Mesendoderm (in vitro differentiated cells): ENCODE data around the gene ITSN1.

ENCODE experiments used
- DNase-seq: peaks from one replicate; pipeline ENCODE4 v3.0.0; 2013
- H2AK5ac ChIP-seq: 2 replicates; pipeline ENCODE4 v1.6.1; 2013; ENCODE audit warnings: low read length, inconsistent platforms
- H2BK120ac ChIP-seq: 2 replicates; pipeline ENCODE4 v1.6.1; 2013; ENCODE audit warnings: low read depth, mild to moderate bottlenecking, low read length, moderate library complexity, mixed read lengths
- H2BK15ac ChIP-seq: replicated peaks from 2 replicates; pipeline ENCODE4 v1.6.1; 2013; ENCODE audit warnings: low read depth, mild to moderate bottlenecking, moderate library complexity
- H2BK5ac ChIP-seq: 2 replicates; pipeline ENCODE4 v1.6.1; 2013; ENCODE audit warnings: low read length, inconsistent platforms
- H3K18ac ChIP-seq: 2 replicates; pipeline ENCODE4 v1.6.1; 2013; ENCODE audit warnings: mild to moderate bottlenecking, low read length, mixed read lengths
- H3K23ac ChIP-seq: one replicate; pipeline ENCODE4 v1.6.1; 2013; ENCODE audit warnings: low read length
- H3K27ac ChIP-seq: 2 replicates; pipeline ENCODE4 v1.5.1; 2013; ENCODE audit warnings: low read depth, mild to moderate bottlenecking, inconsistent platforms, low read length, moderate library complexity
- H3K27me3 ChIP-seq: 2 replicates; pipeline ENCODE4 v1.6.1; 2013; ENCODE audit warnings: low read length, control low read depth, mild to moderate bottlenecking, inconsistent platforms; ENCODE audit not compliant: insufficient read depth, poor library complexity
- H3K36me3 ChIP-seq: 2 replicates; pipeline ENCODE4 v1.6.1; 2013; ENCODE audit warnings: low read length, inconsistent platforms; ENCODE audit not compliant: control insufficient read depth, insufficient read depth
- H3K4ac ChIP-seq: one replicate; pipeline ENCODE4 v1.6.1; 2013; ENCODE audit warnings: low read depth, mild to moderate bottlenecking, low read length, moderate library complexity
- H3K4me1 ChIP-seq: 2 replicates; pipeline ENCODE4 v1.6.1; 2013; ENCODE audit warnings: low read depth, low read length, inconsistent platforms; ENCODE audit not compliant: control insufficient read depth
- H3K4me2 ChIP-seq: 2 replicates; pipeline ENCODE4 v1.6.1; 2013; ENCODE audit warnings: low read length
- H3K4me3 ChIP-seq: 2 replicates; pipeline ENCODE4 v1.5.1; 2013; ENCODE audit warnings: mild to moderate bottlenecking, low read length
- H3K56ac ChIP-seq: one replicate; pipeline ENCODE4 v1.6.1; 2013; ENCODE audit warnings: low read length
- H3K79me1 ChIP-seq: 2 replicates; pipeline ENCODE4 v1.6.1; 2013; ENCODE audit warnings: low read length, inconsistent platforms
- H3K79me2 ChIP-seq: 2 replicates; pipeline ENCODE4 v1.6.1; 2013; ENCODE audit warnings: mild to moderate bottlenecking, low read length; ENCODE audit not compliant: control insufficient read depth, insufficient read depth
- H3K9ac ChIP-seq: 2 replicates; pipeline ENCODE4 v1.6.1; 2013; ENCODE audit warnings: low read length, inconsistent platforms
- H4K5ac ChIP-seq: one replicate; pipeline ENCODE4 v1.6.1; 2013; ENCODE audit warnings: low read length
- H4K8ac ChIP-seq: one replicate; pipeline ENCODE4 v1.6.1; 2013; ENCODE audit warnings: low read depth, mild to moderate bottlenecking, control low read depth, low read length, moderate library complexity
- WGBS: extraction: QIAGEN DNeasy Blood & Tissue Kit; methylation state at CpG from one replicate; pipeline ENCODE4 v1.1.7; 2013; ENCODE audit warnings: low lambda C conversion rate, missing lambda C conversion rate; ENCODE audit not compliant: insufficient coverage; ENCODE audit errors: extremely low coverage; 5-methylcytosine and 5-hydroxymethylcytosine counted together

ITSN1 gene

DNA sequence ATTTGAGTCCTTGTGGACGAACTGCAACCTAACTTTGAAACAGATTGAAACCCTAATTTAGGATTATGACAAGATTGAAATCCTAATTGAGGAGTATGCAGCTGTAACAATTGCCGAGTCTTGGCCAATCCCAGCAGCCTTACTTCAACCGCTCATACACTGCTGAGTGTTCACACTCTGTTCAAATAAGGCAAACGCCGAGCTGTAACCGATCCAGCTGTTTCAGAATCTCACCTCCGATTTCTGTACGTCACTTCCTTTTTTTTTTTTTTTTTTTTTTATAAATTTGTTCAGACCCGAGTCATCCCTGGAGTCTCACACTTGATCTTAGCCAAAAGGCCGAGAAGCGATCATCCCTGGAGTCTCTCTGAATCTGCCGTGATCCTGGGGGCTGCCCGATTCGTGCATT is 295.6 kb downstream of the ITSN1 start:
- no peaks in the 10 kb centered on the region for H3K27me3 ChIP-seq
- H4K5ac ChIP-seq = no peak overlapping the region
- no CpG with 5 or more reads among the region's 14 CpGs for WGBS
- no peak overlapping the region for H3K4ac ChIP-seq
- H3K18ac ChIP-seq = no peak overlapping the region
- H3K9ac ChIP-seq = no peak overlapping the region
- no peak overlapping the region for H3K23ac ChIP-seq
- no peak overlapping the region for H4K8ac ChIP-seq
- H2BK5ac ChIP-seq = no peak overlapping the region
- H3K79me1 ChIP-seq = no peaks in the 10 kb centered on the region
- no peak overlapping the region for H3K56ac ChIP-seq
- no peak for DNase-seq
- H3K4me2 ChIP-seq = no peak overlapping the region
- no peak overlapping the region for H2AK5ac ChIP-seq
- H2BK120ac ChIP-seq = no peak overlapping the region
- no peak overlapping the region for H3K27ac ChIP-seq
- H3K4me1 ChIP-seq = no peaks in the 10 kb centered on the region
- no peak overlapping the region for H2BK15ac ChIP-seq
- no peaks in the 10 kb centered on the region for H3K79me2 ChIP-seq
- no peaks in the 10 kb centered on the region for H3K36me3 ChIP-seq
- no peak overlapping the region for H3K4me3 ChIP-seq

DNA sequence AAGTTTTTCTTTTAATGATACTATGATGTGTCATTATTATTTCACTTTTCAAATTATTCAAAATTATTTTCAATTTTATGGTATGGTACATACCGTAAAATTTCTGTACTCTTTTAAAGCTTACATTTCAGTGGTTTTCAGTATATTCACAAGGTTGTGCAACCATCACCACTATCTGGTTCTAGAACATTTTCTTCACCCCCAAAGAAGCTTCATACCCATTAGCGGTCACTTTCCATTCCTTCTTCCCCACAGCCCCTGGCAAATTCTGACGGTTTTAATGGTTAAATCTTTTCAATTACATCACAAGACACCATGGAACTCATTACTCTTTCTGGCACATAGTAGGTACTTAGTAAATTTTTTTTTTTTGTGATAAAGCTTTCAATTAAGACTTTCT is 296.1 kb downstream of the ITSN1 start:
- Histone ChIP-seq H3K4ac (no peak overlapping the region), H3K18ac (no peak overlapping the region), H2AK5ac (no peak overlapping the region), H4K8ac (no peak overlapping the region), H3K4me2 (no peak overlapping the region), H3K4me1 (no peaks in the 10 kb centered on the region), H3K4me3 (no peak overlapping the region), H3K9ac (no peak overlapping the region), H3K79me1 (no peaks in the 10 kb centered on the region), H3K23ac (no peak overlapping the region), H3K56ac (no peak overlapping the region), H3K36me3 (no peaks in the 10 kb centered on the region), H2BK15ac (no peak overlapping the region), H4K5ac (no peak overlapping the region), H3K27me3 (no peaks in the 10 kb centered on the region), H3K79me2 (no peaks in the 10 kb centered on the region), H2BK120ac (no peak overlapping the region), H2BK5ac (no peak overlapping the region), H3K27ac (no peak overlapping the region)
- DNase-seq = no peak
- WGBS = no CpG with 5 or more reads among the region's 3 CpGs

DNA sequence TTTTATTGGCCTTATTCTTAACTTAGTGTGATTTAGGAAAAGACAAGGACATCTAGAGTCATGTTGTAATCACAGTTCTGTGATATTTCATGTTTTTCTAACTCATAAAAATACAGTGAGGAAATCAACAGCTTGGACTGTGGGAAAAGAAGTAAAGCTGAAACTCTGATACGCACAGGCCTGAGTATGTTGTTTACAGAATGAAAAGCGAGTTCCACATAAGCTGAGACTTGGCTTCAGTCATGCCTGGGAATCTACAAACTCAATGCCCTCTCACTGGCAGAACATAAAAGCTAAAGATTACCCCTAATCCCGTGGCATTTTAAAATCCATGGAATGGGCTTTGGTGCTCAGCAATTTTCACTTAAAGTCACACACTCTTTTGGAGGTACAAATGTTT is 296.9 kb downstream of the ITSN1 start:
- Histone ChIP-seq H2BK120ac (no peak overlapping the region), H4K5ac (no peak overlapping the region), H4K8ac (no peak overlapping the region), H3K18ac (no peak overlapping the region), H3K27me3 (no peaks in the 10 kb centered on the region), H2AK5ac (no peak overlapping the region), H3K27ac (no peak overlapping the region), H3K23ac (no peak overlapping the region), H3K4me3 (no peak overlapping the region), H3K36me3 (no peaks in the 10 kb centered on the region), H3K4me2 (no peak overlapping the region), H3K79me2 (no peaks in the 10 kb centered on the region), H3K56ac (no peak overlapping the region), H3K9ac (no peak overlapping the region), H3K79me1 (no peaks in the 10 kb centered on the region), H2BK5ac (no peak overlapping the region), H2BK15ac (no peak overlapping the region), H3K4me1 (no peaks in the 10 kb centered on the region), H3K4ac (no peak overlapping the region)
- WGBS = no CpG with 5 or more reads among the region's 3 CpGs
- no peak for DNase-seq

- no peaks in the 10 kb centered on the region for H3K4me1 ChIP-seq
- H3K79me2 ChIP-seq = no peaks in the 10 kb centered on the region
- no peak overlapping the region for H2BK15ac ChIP-seq
- H3K9ac ChIP-seq = no peak overlapping the region
- H4K8ac ChIP-seq = no peak overlapping the region
- H3K27me3 ChIP-seq = no peaks in the 10 kb centered on the region
- H3K27ac ChIP-seq = no peak overlapping the region
- H3K4me2 ChIP-seq = no peak overlapping the region
- no peaks in the 10 kb centered on the region for H3K36me3 ChIP-seq
- no peak overlapping the region for H3K4ac ChIP-seq
- no peak overlapping the region for H3K56ac ChIP-seq
- H2BK120ac ChIP-seq = no peak overlapping the region
- H2BK5ac ChIP-seq = no peak overlapping the region
- no peak overlapping the region for H3K18ac ChIP-seq
- H3K23ac ChIP-seq = no peak overlapping the region
- H4K5ac ChIP-seq = no peak overlapping the region
- no peaks in the 10 kb centered on the region for H3K79me1 ChIP-seq
- no peak overlapping the region for H3K4me3 ChIP-seq
- H2AK5ac ChIP-seq = no peak overlapping the region
- WGBS = no CpG with 5 or more reads among the region's 15 CpGs
- DNase-seq = no peak
Observed at GRCh38 chr21:33940164-33940880, 298.0 kb downstream of the ITSN1 start.

GRCh38 chr21:33940881-33941245 is 298.6 kb downstream of the ITSN1 start:
- H3K79me2 ChIP-seq = no peaks in the 10 kb centered on the region
- H3K23ac ChIP-seq = no peak overlapping the region
- H3K9ac ChIP-seq = no peak overlapping the region
- no peak overlapping the region for H2AK5ac ChIP-seq
- WGBS = no CpG with 5 or more reads among the region's 5 CpGs
- no peaks in the 10 kb centered on the region for H3K4me1 ChIP-seq
- no peaks in the 10 kb centered on the region for H3K27me3 ChIP-seq
- no peak overlapping the region for H3K27ac ChIP-seq
- H3K79me1 ChIP-seq = no peaks in the 10 kb centered on the region
- no peak overlapping the region for H3K18ac ChIP-seq
- H2BK120ac ChIP-seq = no peak overlapping the region
- H4K5ac ChIP-seq = no peak overlapping the region
- H3K4me2 ChIP-seq = no peak overlapping the region
- H2BK15ac ChIP-seq = no peak overlapping the region
- no peak overlapping the region for H4K8ac ChIP-seq
- no peak overlapping the region for H3K4me3 ChIP-seq
- no peak overlapping the region for H2BK5ac ChIP-seq
- no peak overlapping the region for H3K56ac ChIP-seq
- no peaks in the 10 kb centered on the region for H3K36me3 ChIP-seq
- DNase-seq = no peak
- no peak overlapping the region for H3K4ac ChIP-seq

- Histone ChIP-seq H3K79me2 (no peaks in the 10 kb centered on the region), H3K4ac (no peak overlapping the region), H3K36me3 (no peaks in the 10 kb centered on the region), H3K9ac (no peak overlapping the region), H2BK5ac (no peak overlapping the region), H3K18ac (no peak overlapping the region), H2BK15ac (no peak overlapping the region), H3K4me3 (no peak overlapping the region), H3K56ac (no peak overlapping the region), H3K27ac (no peak overlapping the region), H3K79me1 (no peaks in the 10 kb centered on the region), H3K4me1 (peaks cover 2% of the 10 kb centered on the region), H2AK5ac (no peak overlapping the region), H4K5ac (no peak overlapping the region), H3K27me3 (no peaks in the 10 kb centered on the region), H2BK120ac (peak overlapping the region; percentile 54), H4K8ac (no peak overlapping the region), H3K4me2 (no peak overlapping the region), H3K23ac (no peak overlapping the region)
- no peak for DNase-seq
Observed at GRCh38 chr21:33942426-33942825, 300.1 kb downstream of the ITSN1 start.
